ENCODE measurements around the gene COPZ1. TPM values are rescaled to one million over a fixed set of nuclear protein-coding genes. Genes with fewer than 3 reads are reported as not detected.

The COPZ1 gene
- polyA plus RNA-seq, 3 donors = 78.9 to 190 (median 176) TPM

- Mint-ChIP-seq H3K9me3 (no peaks in the 10 kb centered on the region), H3K4me1 (peaks cover 81% of the 10 kb centered on the region), H3K27ac (peak overlapping the region in 3 of 7 donors; percentile 13 to 57 (median 18)), H3K4me3 (no peak overlapping the region), H3K27me3 (ENCODE audit: low read depth in 3 of 3) (peaks cover 0 to 4% (median 0%) of the 10 kb centered on the region in 3 donors), H3K36me3 (peaks cover 90 to 95% of the 10 kb centered on the region in 2 donors)
- no peak overlapping the region for H2AFZ ChIP-seq (ENCODE audit: insufficient read depth, low read depth, low read length, poor library complexity, severe bottlenecking)
- no peaks in the 10 kb centered on the region for H3K27me3 ChIP-seq (ENCODE audit: control insufficient read depth in 2 of 2, insufficient read depth in 2 of 2, low read length in 2 of 2)
- peaks cover 37 to 64% of the 10 kb centered on the region in 2 donors for H3K4me1 ChIP-seq (ENCODE audit: control insufficient read depth in 1 of 2, insufficient read depth in 2 of 2, low read length in 2 of 2)
- TF ChIP-seq CTCF (IDR thresholded peaks at IDR 0.05) = no peak
- intact Hi-C loops (cut with micrococcal nuclease) = loop anchor here in 1 of 2 donors (5.0 kb wide), 1 partner anchor 84 kb away; no protein-coding TSS in a partner anchor
- H3K4me3 ChIP-seq (replicated peaks in 1 of 3; ENCODE audit: low read depth in 2 of 3, low read length in 3 of 3) = no peak overlapping the region
- H4K20me1 ChIP-seq (ENCODE audit: insufficient read depth, low read length) = peaks cover 97% of the 10 kb centered on the region
- WGBS (ENCODE audit: insufficient coverage) = 100% methylated on average over 1 of the region's 4 CpGs
- no peak overlapping the region for H3K27ac ChIP-seq (ENCODE audit: low read depth in 1 of 2, low read length in 2 of 2)
- H3K9ac ChIP-seq (ENCODE audit: insufficient read depth, low read length, poor library complexity, severe bottlenecking) = no peak overlapping the region
- no peaks in the 10 kb centered on the region for H3K9me3 ChIP-seq (replicated peaks in 1 of 2; ENCODE audit: control insufficient read depth in 1 of 2, insufficient read depth in 1 of 2, low read length in 2 of 2)
- H3K4me2 ChIP-seq (replicated peaks; ENCODE audit: extremely low read depth, low read length, poor library complexity, severe bottlenecking) = no peak overlapping the region
- H3K79me2 ChIP-seq (ENCODE audit: insufficient read depth, low read length) = peaks cover 55% of the 10 kb centered on the region
- DNase-seq = no peak
- H3K36me3 ChIP-seq (replicated peaks in 1 of 2; ENCODE audit: control insufficient read depth in 1 of 2, insufficient read depth in 2 of 2, low read length in 2 of 2) = peaks cover 75 to 78% of the 10 kb centered on the region in 2 donors
Observed at GRCh38 chr12:54376596-54376995, 51.7 kb downstream of the COPZ1 start.

- WGBS (ENCODE audit: insufficient coverage) = 40% methylated on average over 1 of the region's 2 CpGs
- peaks cover 59% of the 10 kb centered on the region for H3K79me2 ChIP-seq (ENCODE audit: insufficient read depth, low read length)
- H3K9ac ChIP-seq (ENCODE audit: insufficient read depth, low read length, poor library complexity, severe bottlenecking) = no peak overlapping the region
- peak overlapping the region in 1 of 7 donors; percentile 13 for H3K27ac Mint-ChIP-seq
- no peaks in the 10 kb centered on the region for H3K9me3 ChIP-seq (replicated peaks in 1 of 2; ENCODE audit: control insufficient read depth in 1 of 2, insufficient read depth in 1 of 2, low read length in 2 of 2)
- H4K20me1 ChIP-seq (ENCODE audit: insufficient read depth, low read length) = peaks cover 96% of the 10 kb centered on the region
- peaks cover 88 to 95% of the 10 kb centered on the region in 2 donors for H3K36me3 Mint-ChIP-seq
- intact Hi-C loops (cut with micrococcal nuclease) = loop anchor here in 1 of 2 donors (5.0 kb wide), 1 partner anchor 85 kb away; no protein-coding TSS in a partner anchor
- no peak for TF ChIP-seq CTCF (IDR thresholded peaks at IDR 0.05)
- H3K4me2 ChIP-seq (replicated peaks; ENCODE audit: extremely low read depth, low read length, poor library complexity, severe bottlenecking) = no peak overlapping the region
- peaks cover 0 to 4% (median 0%) of the 10 kb centered on the region in 3 donors for H3K27me3 Mint-ChIP-seq (ENCODE audit: low read depth in 3 of 3)
- H3K4me1 Mint-ChIP-seq = peaks cover 80% of the 10 kb centered on the region
- DNase-seq = no peak
- no peak overlapping the region for H2AFZ ChIP-seq (ENCODE audit: insufficient read depth, low read depth, low read length, poor library complexity, severe bottlenecking)
- H3K9me3 Mint-ChIP-seq = no peaks in the 10 kb centered on the region
- no peak overlapping the region for H3K4me3 ChIP-seq (replicated peaks in 1 of 3; ENCODE audit: low read depth in 2 of 3, low read length in 3 of 3)
- H3K36me3 ChIP-seq (replicated peaks in 1 of 2; ENCODE audit: control insufficient read depth in 1 of 2, insufficient read depth in 2 of 2, low read length in 2 of 2) = peaks cover 71 to 75% of the 10 kb centered on the region in 2 donors
- H3K4me1 ChIP-seq (ENCODE audit: control insufficient read depth in 1 of 2, insufficient read depth in 2 of 2, low read length in 2 of 2) = peaks cover 37 to 64% of the 10 kb centered on the region in 2 donors
- no peaks in the 10 kb centered on the region for H3K27me3 ChIP-seq (ENCODE audit: control insufficient read depth in 2 of 2, insufficient read depth in 2 of 2, low read length in 2 of 2)
- H3K4me3 Mint-ChIP-seq = no peak overlapping the region
- no peak overlapping the region for H3K27ac ChIP-seq (ENCODE audit: low read depth in 1 of 2, low read length in 2 of 2)
Observed at GRCh38 chr12:54377007-54377406, 52.1 kb downstream of the COPZ1 start.
